Activated CD8-positive, alpha-beta T cell treated with anti-CD3 and anti-CD28 coated beads, Interleukin-2, amount 10 ng/mL, durations not matched to agents 7 days and 5 days (primary cell): ENCODE measurements around the gene TYW5. TPM values are rescaled to one million over a fixed set of nuclear protein-coding genes. Genes with fewer than 3 reads are reported as not detected.

Experiments
- ATAC-seq: fragments of 150-1000 bp; cut with Tn5 transposase; one replicate; pipeline ENCODE4 v1.10.0; 2021; ENCODE audit warnings: moderate library complexity
- CTCF ChIA-PET: fragments of 350-600 bp; sonication (Branson Sonifier 250); formaldehyde crosslinking; loops from one replicate; lab custom pipeline; 2021; ENCODE audit warnings: antibody characterized with exemption; lab: Charles Lee
- POLR2A ChIA-PET: fragments of 350-600 bp; sonication (Branson Sonifier 250); formaldehyde crosslinking; loops from one replicate; lab custom pipeline; 2021; ENCODE audit warnings: antibody characterized with exemption; lab: Charles Lee
- DNase-seq: peaks from one replicate; pipeline ENCODE4 v3.0.0-alpha.2; 2020
- H3K27ac Mint-ChIP-seq: one replicate; pipeline ENCODE4 v1.8.0; 2021; ENCODE audit warnings: mild to moderate bottlenecking, mixed read lengths
- H3K27me3 Mint-ChIP-seq: one replicate; pipeline ENCODE4 v1.8.0; 2021; ENCODE audit warnings: low read depth, mixed read lengths
- H3K36me3 Mint-ChIP-seq: one replicate; pipeline ENCODE4 v1.8.0; 2021; ENCODE audit warnings: low read depth, mixed read lengths
- H3K4me1 Mint-ChIP-seq: one replicate; pipeline ENCODE4 v1.8.0; 2021; ENCODE audit warnings: low read depth, mixed read lengths
- H3K4me3 Mint-ChIP-seq: one replicate; pipeline ENCODE4 v1.8.0; 2021; ENCODE audit warnings: mild to moderate bottlenecking, mixed read lengths
- H3K9me3 Mint-ChIP-seq: one replicate; pipeline ENCODE4 v1.8.0; 2022; ENCODE audit warnings: mixed read lengths; ENCODE audit not compliant: insufficient read depth
- total RNA-seq, 2 experiments: library from RNA; stranded (reverse); gene quantifications; one replicate each; pipeline ENCODE4 v1.2.3, GENCODE V29; 2021

Gene TYW5
- total RNA-seq, 2 experiments from 2014 or later: 7.3 to 7.5 TPM

- H3K27ac Mint-ChIP-seq: no peak overlapping the region
- POLR2A ChIA-PET: no interaction called here
Measured at GRCh38 chr2:199987586-199987985, 32.3 kb upstream of the TYW5 start.

GRCh38 chr2:199985625-199986207 lies 30.4 kb upstream of the TYW5 start:
- Mint-ChIP-seq H3K36me3 (no peaks in the 10 kb centered on the region), H3K4me1 (peaks cover 5% of the 10 kb centered on the region), H3K27me3 (no peaks in the 10 kb centered on the region), H3K27ac (peak overlapping the region; percentile 32), H3K9me3 (peaks cover 8% of the 10 kb centered on the region), H3K4me3 (no peak overlapping the region)
- ChIA-PET CTCF (interaction anchor here (0.7 to 5.2 kb wide), 20 partner anchors 10 to 507 kb away, joined by 3 to 49 read pairs (median 4); no protein-coding TSS in a partner anchor), POLR2A (no interaction called here)
- ATAC-seq (peak; percentile 85), DNase-seq (peak; percentile 78)

More at GRCh38 chr2:199987586-199987985, 32.3 kb upstream of the TYW5 start:
- peaks cover under 1% of the 10 kb centered on the region for H3K27me3 Mint-ChIP-seq
- H3K9me3 Mint-ChIP-seq: peaks cover 8% of the 10 kb centered on the region
- no peak overlapping the region for H3K4me3 Mint-ChIP-seq
- ATAC-seq (no peak), DNase-seq (no peak)
- no peaks in the 10 kb centered on the region for H3K36me3 Mint-ChIP-seq
- peaks cover 5% of the 10 kb centered on the region for H3K4me1 Mint-ChIP-seq
- CTCF ChIA-PET: interaction anchor here (0.7 to 1.6 kb wide), 2 partner anchors 106 to 496 kb away, joined by 3 to 4 read pairs; no protein-coding TSS in a partner anchor

GRCh38 chr2:199984755-199985154 lies 29.5 kb upstream of the TYW5 start:
- CTCF ChIA-PET: interaction anchor here (0.8 to 5.2 kb wide), 10 partner anchors 11 to 508 kb away, joined by 3 to 49 read pairs (median 4); no protein-coding TSS in a partner anchor
- DNase-seq (no peak), ATAC-seq (no peak)
- H3K27me3 Mint-ChIP-seq: no peaks in the 10 kb centered on the region
- no peak overlapping the region for H3K27ac Mint-ChIP-seq
- H3K4me3 Mint-ChIP-seq: no peak overlapping the region
- H3K36me3 Mint-ChIP-seq: no peaks in the 10 kb centered on the region
- POLR2A ChIA-PET: no interaction called here
- peaks cover 8% of the 10 kb centered on the region for H3K9me3 Mint-ChIP-seq
- peaks cover 8% of the 10 kb centered on the region for H3K4me1 Mint-ChIP-seq

- POLR2A ChIA-PET: no interaction called here
- H3K4me3 Mint-ChIP-seq: no peak overlapping the region
- CTCF ChIA-PET: interaction anchor here (0.8 to 5.2 kb wide), 7 partner anchors 11 to 531 kb away, joined by 3 to 49 read pairs (median 3); no protein-coding TSS in a partner anchor
- no peaks in the 10 kb centered on the region for H3K27me3 Mint-ChIP-seq
- ATAC-seq (no peak), DNase-seq (no peak)
- H3K4me1 Mint-ChIP-seq: peaks cover 10% of the 10 kb centered on the region
- H3K9me3 Mint-ChIP-seq: peaks cover 8% of the 10 kb centered on the region
- H3K36me3 Mint-ChIP-seq: no peaks in the 10 kb centered on the region
- H3K27ac Mint-ChIP-seq: no peak overlapping the region
Measured at GRCh38 chr2:199984159-199984558, 28.9 kb upstream of the TYW5 start.

GRCh38 chr2:199983534-199983933 lies 28.2 kb upstream of the TYW5 start:
- DNase-seq: no peak
- ChIA-PET CTCF (interaction anchor here (0.9 to 5.2 kb wide), 2 partner anchors 499 to 532 kb away, joined by 3 to 49 read pairs; no protein-coding TSS in a partner anchor), POLR2A (no interaction called here)
- Mint-ChIP-seq H3K4me3 (no peak overlapping the region), H3K27me3 (no peaks in the 10 kb centered on the region), H3K9me3 (peaks cover 8% of the 10 kb centered on the region), H3K27ac (no peak overlapping the region), H3K4me1 (peaks cover 15% of the 10 kb centered on the region), H3K36me3 (no peaks in the 10 kb centered on the region)
- no peak for ATAC-seq

GRCh38 chr2:199982126-199982843 lies 27.0 kb upstream of the TYW5 start:
- no peak overlapping the region for H3K27ac Mint-ChIP-seq
- CTCF ChIA-PET: interaction anchor here (1.4 to 5.2 kb wide), 3 partner anchors 9 to 543 kb away, joined by 3 to 49 read pairs (median 5); partner anchors contain the start of gene SGO2
- H3K4me1 Mint-ChIP-seq: peaks cover 26% of the 10 kb centered on the region
- no peak overlapping the region for H3K4me3 Mint-ChIP-seq
- POLR2A ChIA-PET: no interaction called here
- peaks cover 8% of the 10 kb centered on the region for H3K9me3 Mint-ChIP-seq
- DNase-seq (no peak), ATAC-seq (no peak)
- no peaks in the 10 kb centered on the region for H3K27me3 Mint-ChIP-seq
- H3K36me3 Mint-ChIP-seq: no peaks in the 10 kb centered on the region

GRCh38 chr2:199979832-199980628 lies 24.7 kb upstream of the TYW5 start:
- CTCF ChIA-PET: interaction anchor here (0.7 to 3.3 kb wide), 22 partner anchors 9 to 518 kb away, joined by 3 to 33 read pairs (median 4); no protein-coding TSS in a partner anchor

GRCh38 chr2:199979398-199979797 lies 24.1 kb upstream of the TYW5 start:
- Mint-ChIP-seq H3K4me3 (no peak overlapping the region), H3K4me1 (peaks cover 21% of the 10 kb centered on the region), H3K27ac (no peak overlapping the region), H3K27me3 (no peaks in the 10 kb centered on the region), H3K9me3 (no peaks in the 10 kb centered on the region), H3K36me3 (peaks cover 4% of the 10 kb centered on the region)
- ATAC-seq (no peak), DNase-seq (no peak)
- CTCF ChIA-PET: interaction anchor here (1.0 to 3.3 kb wide), 14 partner anchors 15 to 514 kb away, joined by 3 to 33 read pairs (median 4); no protein-coding TSS in a partner anchor
- POLR2A ChIA-PET: interaction anchor here (2.0 kb wide), 1 partner anchor 489 kb away, joined by 4 read pairs; no protein-coding TSS in a partner anchor

More at GRCh38 chr2:199979832-199980628, 24.7 kb upstream of the TYW5 start:
- Mint-ChIP-seq H3K36me3 (peaks cover 4% of the 10 kb centered on the region), H3K27ac (no peak overlapping the region), H3K4me1 (peaks cover 21% of the 10 kb centered on the region), H3K9me3 (no peaks in the 10 kb centered on the region), H3K27me3 (no peaks in the 10 kb centered on the region), H3K4me3 (no peak overlapping the region)
- peak; percentile 86 for DNase-seq
- peak; percentile 65 for ATAC-seq
- POLR2A ChIA-PET: interaction anchor here (2.0 kb wide), 1 partner anchor 488 kb away, joined by 4 read pairs; no protein-coding TSS in a partner anchor

- no peak overlapping the region for H3K4me3 Mint-ChIP-seq
- ATAC-seq (peak; percentile 62), DNase-seq (no peak)
- H3K36me3 Mint-ChIP-seq: peaks cover 4% of the 10 kb centered on the region
- ChIA-PET POLR2A (interaction anchor here (0.6 kb wide), 1 partner anchor 595 kb away, joined by 3 read pairs; no protein-coding TSS in a partner anchor), CTCF (interaction anchor here (1.0 to 3.3 kb wide), 3 partner anchors 11 to 503 kb away, joined by 4 to 33 read pairs (median 4); no protein-coding TSS in a partner anchor)
- peaks cover 21% of the 10 kb centered on the region for H3K4me1 Mint-ChIP-seq
- no peaks in the 10 kb centered on the region for H3K27me3 Mint-ChIP-seq
- no peaks in the 10 kb centered on the region for H3K9me3 Mint-ChIP-seq
- peak overlapping the region; percentile 3 for H3K27ac Mint-ChIP-seq
Measured at GRCh38 chr2:199977984-199978415, 22.7 kb upstream of the TYW5 start.

- H3K36me3 Mint-ChIP-seq: peaks cover 4% of the 10 kb centered on the region
- DNase-seq (no peak), ATAC-seq (no peak)
- no peaks in the 10 kb centered on the region for H3K27me3 Mint-ChIP-seq
- H3K9me3 Mint-ChIP-seq: no peaks in the 10 kb centered on the region
- H3K4me3 Mint-ChIP-seq: no peak overlapping the region
- no peak overlapping the region for H3K27ac Mint-ChIP-seq
- ChIA-PET POLR2A (no interaction called here), CTCF (interaction anchor here (1.1 to 1.4 kb wide), 2 partner anchors 10 to 506 kb away, joined by 6 read pairs; no protein-coding TSS in a partner anchor)
- H3K4me1 Mint-ChIP-seq: peaks cover 21% of the 10 kb centered on the region
Measured at GRCh38 chr2:199975273-199975895, 20.1 kb upstream of the TYW5 start.
